Effector memory CD4-positive, alpha-beta T cell (primary cell): ENCODE data around the gene CNOT10.

Source experiments
- DNase-seq, 3 donors: peaks; one replicate each; pipeline ENCODE4 v3.0.0-alpha.2; 2020
- H3K27ac ChIP-seq: 2 replicates; pipeline ENCODE4 v1.7.0; 2013; ENCODE audit warnings: mild to moderate bottlenecking, low read length, moderate library complexity; ENCODE audit not compliant: insufficient read depth, poor library complexity, severe bottlenecking
- H3K27me3 ChIP-seq: replicated peaks from 2 replicates; pipeline ENCODE4 v1.7.0; 2013; ENCODE audit warnings: mild to moderate bottlenecking, low read length; ENCODE audit not compliant: insufficient read depth, control insufficient read depth, poor library complexity, severe bottlenecking
- H3K36me3 ChIP-seq: 2 replicates; pipeline ENCODE4 v1.7.0; 2013; ENCODE audit warnings: mild to moderate bottlenecking, low read length, moderate library complexity; ENCODE audit not compliant: control insufficient read depth, insufficient read depth
- H3K4me1 ChIP-seq: 2 replicates; pipeline ENCODE4 v1.7.0; 2013; ENCODE audit warnings: low read length, mild to moderate bottlenecking; ENCODE audit not compliant: control insufficient read depth, insufficient read depth, poor library complexity, severe bottlenecking
- H3K4me3 ChIP-seq: 2 replicates; pipeline ENCODE4 v1.7.0; 2013; ENCODE audit warnings: low read length, low read depth, mild to moderate bottlenecking; ENCODE audit not compliant: insufficient read depth, poor library complexity, severe bottlenecking
- H3K9me3 ChIP-seq: 2 replicates; pipeline ENCODE4 v1.7.0; 2013; ENCODE audit warnings: mild to moderate bottlenecking, low read length, moderate library complexity; ENCODE audit not compliant: control insufficient read depth

Gene CNOT10

GRCh38 chr3:32685543-32686185 lies 676 bp downstream of the CNOT10 start:
- no peaks in the 10 kb centered on the region for H3K9me3 ChIP-seq
- H3K27me3 ChIP-seq, result no peaks in the 10 kb centered on the region
- peaks cover 20% of the 10 kb centered on the region for H3K4me1 ChIP-seq
- peak overlapping the region; percentile 81 for H3K4me3 ChIP-seq
- H3K27ac ChIP-seq, result peak overlapping the region; percentile 84
- DNase-seq, result no peak
- H3K36me3 ChIP-seq, result no peaks in the 10 kb centered on the region

- no peak overlapping the region for H3K4me3 ChIP-seq
- no peaks in the 10 kb centered on the region for H3K36me3 ChIP-seq
- H3K27me3 ChIP-seq, result no peaks in the 10 kb centered on the region
- no peak for DNase-seq
- H3K9me3 ChIP-seq, result no peaks in the 10 kb centered on the region
- peaks cover 20% of the 10 kb centered on the region for H3K4me1 ChIP-seq
- H3K27ac ChIP-seq, result no peak overlapping the region
Observed at GRCh38 chr3:32686713-32687112, 1.7 kb downstream of the CNOT10 start.

GRCh38 chr3:32691847-32692246 lies 6.9 kb downstream of the CNOT10 start:
- no peak overlapping the region for H3K27ac ChIP-seq
- peaks cover under 1% of the 10 kb centered on the region for H3K4me1 ChIP-seq
- no peak overlapping the region for H3K4me3 ChIP-seq
- no peaks in the 10 kb centered on the region for H3K9me3 ChIP-seq
- H3K36me3 ChIP-seq, result no peaks in the 10 kb centered on the region
- no peak for DNase-seq
- H3K27me3 ChIP-seq, result no peaks in the 10 kb centered on the region

GRCh38 chr3:32696523-32696922 lies 11.5 kb downstream of the CNOT10 start:
- Histone ChIP-seq H3K36me3 (peaks cover 3% of the 10 kb centered on the region), H3K9me3 (no peaks in the 10 kb centered on the region), H3K4me1 (no peaks in the 10 kb centered on the region), H3K27me3 (no peaks in the 10 kb centered on the region), H3K4me3 (no peak overlapping the region), H3K27ac (no peak overlapping the region)
- DNase-seq, result no peak

- peaks cover 3% of the 10 kb centered on the region for H3K36me3 ChIP-seq
- DNase-seq, result no peak
- no peak overlapping the region for H3K27ac ChIP-seq
- H3K4me1 ChIP-seq, result no peaks in the 10 kb centered on the region
- H3K27me3 ChIP-seq, result no peaks in the 10 kb centered on the region
- no peak overlapping the region for H3K4me3 ChIP-seq
- no peaks in the 10 kb centered on the region for H3K9me3 ChIP-seq
Observed at GRCh38 chr3:32698506-32698905, 13.5 kb downstream of the CNOT10 start.

- Histone ChIP-seq H3K4me1 (no peaks in the 10 kb centered on the region), H3K27ac (no peak overlapping the region), H3K4me3 (no peak overlapping the region), H3K36me3 (peaks cover 3% of the 10 kb centered on the region), H3K9me3 (no peaks in the 10 kb centered on the region), H3K27me3 (no peaks in the 10 kb centered on the region)
- DNase-seq, result no peak
Observed at GRCh38 chr3:32699429-32699828, 14.4 kb downstream of the CNOT10 start.

- Histone ChIP-seq H3K9me3 (no peaks in the 10 kb centered on the region), H3K36me3 (peaks cover 3% of the 10 kb centered on the region)
- no peak for DNase-seq
Observed at GRCh38 chr3:32700244-32700643, 15.3 kb downstream of the CNOT10 start.

GRCh38 chr3:32703491-32703972 lies 18.5 kb downstream of the CNOT10 start:
- no peaks in the 10 kb centered on the region for H3K27me3 ChIP-seq

More at GRCh38 chr3:32700244-32700643, 15.3 kb downstream of the CNOT10 start:
- Histone ChIP-seq H3K4me1 (no peaks in the 10 kb centered on the region), H3K27me3 (no peaks in the 10 kb centered on the region), H3K4me3 (no peak overlapping the region), H3K27ac (no peak overlapping the region)

GRCh38 chr3:32705232-32705631 lies 20.2 kb downstream of the CNOT10 start:
- Histone ChIP-seq H3K9me3 (no peaks in the 10 kb centered on the region), H3K27ac (no peak overlapping the region), H3K27me3 (no peaks in the 10 kb centered on the region), H3K36me3 (peaks cover 12% of the 10 kb centered on the region), H3K4me1 (no peaks in the 10 kb centered on the region), H3K4me3 (no peak overlapping the region)
- no peak for DNase-seq

More at GRCh38 chr3:32703491-32703972, 18.5 kb downstream of the CNOT10 start:
- Histone ChIP-seq H3K27ac (no peak overlapping the region), H3K9me3 (no peaks in the 10 kb centered on the region), H3K4me3 (no peak overlapping the region), H3K36me3 (peaks cover 3% of the 10 kb centered on the region), H3K4me1 (no peaks in the 10 kb centered on the region)
- no peak for DNase-seq

GRCh38 chr3:32706348-32707025 lies 21.5 kb downstream of the CNOT10 start:
- Histone ChIP-seq H3K9me3 (no peaks in the 10 kb centered on the region), H3K36me3 (peaks cover 18% of the 10 kb centered on the region), H3K27ac (no peak overlapping the region), H3K4me3 (no peak overlapping the region), H3K4me1 (no peaks in the 10 kb centered on the region), H3K27me3 (no peaks in the 10 kb centered on the region)
- no peak for DNase-seq
